Endothelial cell of coronary artery (primary cell): ENCODE measurements around the gene KCNAB1. TPM values are rescaled to one million over a fixed set of nuclear protein-coding genes. Genes with fewer than 3 reads are reported as not detected.

Source experiments
- total RNA-seq: library from RNA; depleted of rRNA; stranded (reverse); fragments of >200 nt; gene quantifications from 2 replicates; pipeline ENCODE4 v1.2.3, GENCODE V29; 2014

Gene KCNAB1
- total RNA-seq, result 0.63 and 3.6 TPM in 2 replicates

GRCh38 chr3:156120528-156121251 is at the start of gene KCNAB1:
Gene KCNAB1 (plus strand): TSS chr3:156120578.

GRCh38 chr3:156554842-156555687 is 434.7 kb downstream of the KCNAB1 start, which contains the start of gene SSR3:
Gene SSR3 (minus strand): TSS chr3:156555117. CDS start chr3:156555089, 28 bp downstream.

Other genes with a start within 250 kb of the KCNAB1 start
- 18.4 and 26.8 TPM in 2 replicates for gene GMPS, start 249.9 kb upstream of the KCNAB1 start, total RNA-seq